NCI-H1417 treated with DMSO at 0.1 percent for 48 hours (cell line): ENCODE data around the gene IRX1.

Source experiments
- DNase-seq: peaks from one replicate; lab custom pipeline; 2025; lab: John Stamatoyannopoulos, UW

Gene IRX1

DNA sequence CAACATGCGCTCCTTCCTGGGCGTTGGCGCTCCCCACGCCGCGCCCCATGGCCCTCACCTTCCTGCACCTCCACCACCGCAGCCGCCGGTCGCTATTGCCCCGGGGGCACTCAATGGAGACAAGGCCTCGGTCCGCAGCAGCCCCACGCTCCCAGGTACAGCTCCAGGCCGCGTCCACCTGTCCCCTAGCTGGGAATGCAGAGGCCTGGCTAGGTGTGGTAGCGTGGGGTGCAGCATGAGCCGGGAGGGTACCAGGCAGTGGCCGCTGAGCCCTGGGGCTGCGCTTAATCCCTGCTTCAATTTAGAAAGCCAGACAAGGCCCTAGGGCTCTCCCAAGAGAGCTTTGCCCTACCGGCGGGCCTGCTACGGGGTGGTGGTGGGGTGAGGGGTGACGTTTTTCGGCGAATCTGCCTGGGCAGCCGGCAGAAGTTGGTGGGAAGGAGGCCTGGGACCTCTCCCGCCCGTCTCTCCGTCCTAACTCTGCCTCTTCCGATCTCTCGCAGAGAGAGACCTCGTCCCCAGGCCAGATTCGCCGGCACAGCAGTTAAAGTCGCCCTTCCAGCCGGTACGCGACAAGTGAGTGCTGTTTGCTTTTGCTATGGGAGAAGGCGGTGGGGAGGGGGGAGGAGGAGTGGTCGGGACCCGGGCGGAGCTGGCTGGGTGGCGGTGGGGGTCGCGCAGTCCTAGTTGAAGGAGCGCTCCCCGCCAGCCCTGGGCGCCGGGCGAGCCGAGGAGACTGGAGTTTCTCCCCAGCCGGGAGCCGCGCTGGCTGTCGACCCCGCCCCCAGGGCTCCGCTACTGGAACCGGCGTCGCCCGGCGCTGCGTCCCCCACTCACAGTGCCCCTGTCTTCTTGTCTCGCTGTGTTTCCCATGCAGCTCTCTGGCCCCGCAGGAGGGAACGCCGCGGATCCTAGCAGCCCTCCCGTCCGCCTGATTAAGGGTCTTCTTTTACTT is 4.8 kb downstream of the IRX1 start:
- no peak for DNase-seq

- no peak for DNase-seq
These were observed 5.6 kb downstream of the IRX1 start for GRCh38 chr5:3601061-3601710.

GRCh38 chr5:3601911-3602782 is 6.5 kb downstream of the IRX1 start:
- no peak for DNase-seq

DNA sequence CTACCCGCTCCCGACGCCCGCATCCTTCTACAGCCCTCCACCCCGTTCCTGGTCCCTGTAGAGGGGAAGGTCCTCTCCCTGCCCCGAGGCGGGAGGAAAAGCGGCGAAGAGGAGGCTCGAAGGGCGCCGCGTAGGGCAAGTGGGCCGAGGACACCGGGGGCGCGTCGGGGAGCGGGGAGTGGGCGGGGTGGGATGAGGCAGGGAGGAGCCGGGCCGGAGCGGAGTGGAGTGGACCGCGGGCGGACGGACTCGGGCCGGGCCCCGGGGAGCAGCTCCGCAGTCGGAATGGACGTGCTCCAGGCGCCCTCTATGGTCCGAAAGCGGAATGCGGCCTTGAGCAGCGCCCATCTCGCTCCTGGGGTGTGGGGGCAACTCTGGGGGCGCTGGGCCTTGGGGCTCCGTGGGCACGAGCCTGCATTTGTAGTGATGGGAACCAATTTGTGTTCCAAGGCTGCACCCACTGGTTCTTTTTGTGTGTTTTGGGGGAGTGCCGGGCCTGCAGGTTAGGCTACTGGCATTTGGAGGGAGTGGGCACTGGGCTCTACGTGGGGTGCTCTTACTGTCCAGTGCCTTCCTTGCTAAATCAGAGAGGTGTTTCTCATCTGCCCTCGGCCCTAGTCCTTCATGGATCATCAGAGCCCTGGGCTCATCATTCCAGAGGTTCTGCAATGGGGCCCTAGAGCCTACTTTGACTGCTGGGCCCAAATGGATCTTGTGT is 7.3 kb downstream of the IRX1 start:
- DNase-seq = no peak

- no peak for DNase-seq
These were observed 8.9 kb downstream of the IRX1 start for GRCh38 chr5:3604501-3604900.

GRCh38 chr5:3605298-3606010 is 9.8 kb downstream of the IRX1 start:
- DNase-seq = no peak

DNA sequence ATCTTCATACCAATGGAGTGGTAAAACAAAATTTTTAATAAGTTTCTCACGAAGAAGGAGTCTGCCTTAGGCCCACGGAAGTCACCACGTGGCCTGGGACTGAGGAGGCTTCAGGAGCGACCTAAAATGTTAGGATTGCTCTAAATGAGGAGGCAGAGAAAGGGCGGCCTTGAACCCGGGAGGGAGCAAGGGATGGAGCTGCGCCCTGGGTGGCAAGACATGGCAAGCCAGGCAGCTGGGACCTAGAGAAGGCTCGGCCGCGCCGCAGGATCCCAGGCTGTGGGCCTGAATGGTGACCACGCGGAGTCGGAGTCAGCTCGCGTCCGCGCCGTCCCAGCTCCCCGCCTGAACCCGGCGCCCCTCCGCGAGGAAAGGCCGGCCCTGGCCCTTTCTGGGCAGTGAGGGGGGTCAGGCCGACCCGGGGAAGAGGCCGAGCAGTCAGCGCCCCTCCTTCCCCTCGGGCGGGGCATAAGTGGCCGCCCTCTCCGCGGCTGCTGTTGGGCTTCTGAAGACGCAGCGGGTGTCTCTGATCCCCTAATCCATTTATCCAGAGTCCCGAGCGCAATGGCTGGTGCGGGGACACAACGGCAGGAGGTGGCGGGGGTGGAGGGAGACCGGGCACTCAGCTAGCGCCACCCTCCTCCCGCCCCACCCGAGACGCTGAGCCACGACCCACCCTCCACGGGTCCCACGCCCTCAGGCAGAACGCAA is 10.6 kb downstream of the IRX1 start:
- no peak for DNase-seq

GRCh38 chr5:3607541-3608181 is 12.0 kb downstream of the IRX1 start:
- no peak for DNase-seq

DNA sequence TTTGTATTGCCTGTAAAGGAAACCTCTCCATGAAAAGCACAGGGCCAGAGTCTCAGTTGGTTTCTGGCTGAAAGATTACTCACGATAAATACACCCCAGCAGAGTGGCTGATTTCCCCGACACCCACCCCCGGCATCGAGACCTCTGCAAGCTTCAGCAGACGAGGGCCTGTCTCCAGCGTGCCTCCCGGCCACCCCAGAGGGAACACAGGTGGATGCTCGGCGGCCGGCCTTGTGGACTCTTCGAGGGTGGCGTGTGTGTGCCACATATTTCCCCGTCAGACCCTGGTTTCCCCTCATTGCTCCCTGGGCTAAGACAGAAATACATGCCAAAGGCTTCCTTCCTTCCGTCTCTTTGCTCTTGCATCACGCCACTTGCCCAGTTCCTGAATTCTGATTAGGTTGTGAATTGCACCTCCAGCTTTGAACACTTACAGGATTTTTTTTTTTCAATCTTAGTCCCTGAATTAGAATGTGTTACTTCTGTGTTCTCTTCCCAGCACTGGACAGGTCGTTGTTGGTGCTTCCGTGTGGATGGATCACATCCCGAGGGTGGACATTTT is 13.6 kb downstream of the IRX1 start:
- no peak for DNase-seq

DNA sequence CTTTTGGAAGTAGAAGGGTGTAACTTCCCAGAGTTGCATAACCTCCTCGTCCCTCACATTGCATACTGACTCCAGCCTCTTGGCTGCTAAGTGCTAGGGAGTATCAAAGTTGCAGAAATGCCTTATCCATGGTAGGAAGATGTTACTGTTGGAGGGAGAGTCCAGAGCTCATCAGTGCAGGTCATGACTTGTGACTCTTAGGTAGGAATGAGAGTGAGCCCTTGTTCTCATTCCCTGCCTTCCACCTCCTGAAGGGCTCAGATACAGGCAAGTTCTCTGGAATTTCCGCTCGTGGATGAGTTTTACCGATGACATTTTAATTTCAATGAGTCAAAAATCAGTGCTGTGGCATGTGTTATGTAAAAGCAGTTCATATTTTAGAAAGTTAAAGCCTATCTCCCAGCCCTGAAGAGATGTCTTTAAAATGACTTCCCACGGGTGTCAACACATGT is 17.0 kb downstream of the IRX1 start:
- DNase-seq = no peak

GRCh38 chr5:3613726-3614125 is 18.1 kb downstream of the IRX1 start:
- DNase-seq = no peak

DNA sequence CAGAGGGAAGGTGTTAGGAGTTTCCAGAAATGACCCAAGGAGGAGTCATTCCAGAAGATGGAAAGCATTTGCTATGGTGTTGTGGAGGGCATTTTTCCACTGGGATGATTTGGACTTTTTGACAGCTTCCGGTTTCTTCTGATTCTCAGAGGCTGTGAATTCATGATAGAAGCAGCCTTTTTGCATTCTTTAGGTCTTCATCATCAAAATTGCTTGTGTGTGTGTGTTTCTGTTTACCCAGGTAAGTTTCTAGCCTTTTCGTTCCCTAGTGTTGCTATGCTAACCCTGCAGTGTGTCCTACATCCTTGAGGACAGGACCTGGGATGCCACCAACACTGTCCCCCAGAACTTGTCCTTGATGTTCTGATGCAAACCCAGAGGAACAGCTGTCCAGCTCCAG is 19.6 kb downstream of the IRX1 start:
- no peak for DNase-seq

- DNase-seq = no peak
These were observed 20.2 kb downstream of the IRX1 start for GRCh38 chr5:3615829-3616228.

DNA sequence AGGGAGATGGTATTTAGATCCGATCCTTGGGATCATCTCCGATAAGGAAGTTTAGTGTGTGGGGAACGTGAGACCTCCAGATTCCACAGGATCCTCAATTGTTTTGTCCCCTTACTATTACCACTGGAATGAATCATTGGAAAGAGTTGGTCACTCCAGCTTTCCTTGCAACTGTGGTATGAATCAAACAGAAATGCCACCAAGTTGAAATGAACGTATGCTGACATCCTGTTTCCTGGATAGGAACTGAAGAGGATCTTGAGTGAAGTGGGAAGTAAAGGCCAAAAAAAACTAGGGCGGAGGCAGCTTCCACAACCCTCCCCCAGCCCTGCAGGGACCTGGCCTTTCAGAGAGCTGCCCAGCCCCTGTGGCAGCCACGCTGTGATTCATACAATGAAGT is 23.9 kb downstream of the IRX1 start:
- DNase-seq = no peak

DNA sequence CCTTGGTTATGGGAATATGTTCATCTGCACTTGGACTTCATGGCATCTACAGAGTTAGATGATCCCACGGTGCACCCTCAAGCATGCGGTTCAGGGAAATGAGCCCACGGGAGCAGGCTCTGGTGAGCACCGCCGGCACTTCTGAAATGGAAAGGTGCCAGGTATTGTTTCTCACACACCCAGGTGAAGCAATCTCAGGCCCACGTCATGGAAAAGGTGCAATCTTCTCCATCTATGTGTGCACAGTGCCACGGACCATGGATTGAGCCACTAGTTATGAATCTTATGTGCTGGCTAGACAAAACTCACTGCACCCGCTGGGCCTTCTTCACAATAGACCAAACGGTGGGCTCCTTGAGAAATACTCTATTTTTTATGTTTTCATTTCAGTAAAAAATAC is 27.3 kb downstream of the IRX1 start:
- no peak for DNase-seq

- DNase-seq = no peak
These were observed 30.0 kb downstream of the IRX1 start for GRCh38 chr5:3625626-3626025.

DNA sequence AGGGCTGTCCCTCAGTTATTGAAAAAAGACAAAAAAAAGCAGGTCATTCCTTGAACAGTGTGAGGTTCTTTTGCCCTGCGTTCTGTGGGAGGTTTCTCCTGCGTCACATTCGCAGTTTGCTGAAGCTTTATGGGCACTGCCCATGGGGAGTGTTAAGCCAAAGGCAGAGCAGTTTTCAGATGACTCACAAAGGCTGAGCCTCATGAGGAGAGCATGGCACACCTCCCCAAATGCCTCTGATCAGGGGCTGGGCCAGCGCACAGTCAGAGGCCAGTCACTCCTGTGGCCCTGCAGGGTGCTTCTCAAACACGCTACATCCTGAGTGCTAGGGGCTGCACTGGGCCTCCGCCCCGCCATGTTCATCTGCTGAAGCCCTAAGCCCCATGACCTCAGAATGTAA is 38.4 kb downstream of the IRX1 start:
- DNase-seq = no peak

- DNase-seq = no peak
These were observed 43.5 kb downstream of the IRX1 start for GRCh38 chr5:3639175-3639574.

DNA sequence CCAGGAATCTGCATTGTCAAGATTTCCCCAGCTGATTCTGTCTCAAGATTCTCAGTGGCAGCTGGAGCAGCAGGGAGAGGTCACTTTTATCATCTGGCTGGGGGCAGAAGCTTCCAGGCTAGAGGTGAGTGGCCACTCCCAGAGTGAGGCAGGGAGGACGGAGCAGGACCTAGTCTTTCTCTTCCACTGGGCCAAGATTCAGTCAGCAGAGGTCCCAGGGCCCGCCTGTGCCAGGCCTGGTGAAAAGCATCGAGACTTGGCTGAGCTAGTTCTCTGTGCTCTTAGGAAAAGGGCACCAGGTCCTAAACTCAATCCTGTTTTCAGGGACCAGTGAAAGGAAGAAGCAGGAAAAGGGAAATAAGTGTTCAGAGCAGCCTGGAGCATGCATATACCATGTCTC is 46.6 kb downstream of the IRX1 start:
- no peak for DNase-seq

DNA sequence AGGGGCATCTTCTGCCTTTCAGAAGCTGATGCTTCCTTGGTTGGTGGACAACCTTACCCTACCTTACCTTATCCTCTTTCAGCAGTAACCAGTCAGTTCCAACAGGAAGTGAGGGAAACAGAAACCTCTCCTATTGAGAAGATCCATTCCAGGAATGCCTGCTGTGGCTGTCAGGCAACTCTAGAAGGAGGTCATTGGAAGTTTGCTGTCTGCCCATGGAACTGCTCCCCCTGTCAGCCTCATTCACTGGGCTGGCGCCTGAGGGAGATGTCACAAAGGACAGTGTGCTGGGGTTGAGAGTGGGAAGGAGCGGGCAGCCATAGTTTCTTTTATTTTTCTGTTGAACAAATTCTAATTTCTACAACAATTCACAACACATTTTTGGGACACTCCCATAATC is 54.7 kb downstream of the IRX1 start:
- no peak for DNase-seq
